Left renal pelvis (tissue), 4 donors: ENCODE data around the gene SYNGR2. TPM values are rescaled to one million over a fixed set of nuclear protein-coding genes. Genes with fewer than 3 reads are reported as not detected.
"Not testable (repeated sequence)": the region's sequence is repeated elsewhere in the genome, so short reads cannot be mapped to it uniquely, and the experiment has no call there.

ENCODE experiments used
- DNase-seq, 4 donors: peaks; one replicate each; pipeline ENCODE4 v3.0.0-alpha.2; 2013; ENCODE audit warnings: low read depth in 4 of 4, low spot score in 3 of 4
- polyA plus RNA-seq, 4 donors: library from polyadenylated mRNA; unstranded; fragments of 120-200 nt; gene quantifications; one replicate each; pipeline ENCODE4 v1.2.1, GENCODE V29; 2013; ENCODE audit not compliant: insufficient read length in 4 of 4

The SYNGR2 gene
- polyA plus RNA-seq, 4 donors: 17.7 to 77.9 (median 60.0) TPM

DNA sequence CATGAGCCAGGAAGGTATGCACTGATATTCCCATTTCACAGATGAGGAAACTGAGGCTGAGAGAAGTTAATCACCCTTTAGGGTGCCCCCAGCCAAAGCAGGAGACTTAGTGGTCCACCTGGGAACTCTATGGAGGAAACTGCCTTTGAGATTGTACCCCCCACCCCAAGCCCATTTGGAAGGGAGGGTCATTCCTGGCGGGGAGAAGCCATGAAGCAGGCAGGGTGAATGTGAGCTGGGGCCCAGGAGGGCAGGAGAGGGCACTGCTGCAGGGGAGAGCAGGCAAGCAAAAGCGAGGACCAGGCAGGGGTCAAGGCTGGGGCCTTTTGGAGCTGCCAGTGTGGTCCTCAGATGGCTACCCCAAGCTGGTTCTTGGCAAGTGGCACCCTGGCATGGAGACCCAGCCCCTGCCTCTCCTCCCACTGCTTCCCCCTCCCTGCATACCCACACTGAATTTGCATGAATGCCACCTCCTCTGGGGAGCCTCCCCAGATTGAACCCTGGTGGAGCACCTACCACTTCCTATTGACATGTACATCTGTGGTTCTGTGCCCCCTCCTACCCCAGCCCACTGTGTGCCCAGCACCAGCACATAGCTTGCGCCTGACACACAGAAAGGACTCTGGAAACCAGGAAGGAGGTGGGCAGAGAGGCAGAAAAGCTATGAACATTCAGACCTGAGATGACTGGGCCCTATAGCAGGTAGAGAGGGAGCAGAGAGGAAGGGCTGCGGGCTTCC, 38.9 kb upstream of the SYNGR2 start:
- no peak for DNase-seq

- no peak for DNase-seq
These were observed 38.3 kb upstream of the SYNGR2 start for GRCh38 chr17:78130090-78130436.

GRCh38 chr17:78130437-78131101, 37.8 kb upstream of the SYNGR2 start, which contains the start of gene TMC8:
TSS of gene TMC8 (plus strand) at chr17:78130771. CDS start at chr17:78131589, 818 bp downstream.
- DNase-seq: no peak

DNA sequence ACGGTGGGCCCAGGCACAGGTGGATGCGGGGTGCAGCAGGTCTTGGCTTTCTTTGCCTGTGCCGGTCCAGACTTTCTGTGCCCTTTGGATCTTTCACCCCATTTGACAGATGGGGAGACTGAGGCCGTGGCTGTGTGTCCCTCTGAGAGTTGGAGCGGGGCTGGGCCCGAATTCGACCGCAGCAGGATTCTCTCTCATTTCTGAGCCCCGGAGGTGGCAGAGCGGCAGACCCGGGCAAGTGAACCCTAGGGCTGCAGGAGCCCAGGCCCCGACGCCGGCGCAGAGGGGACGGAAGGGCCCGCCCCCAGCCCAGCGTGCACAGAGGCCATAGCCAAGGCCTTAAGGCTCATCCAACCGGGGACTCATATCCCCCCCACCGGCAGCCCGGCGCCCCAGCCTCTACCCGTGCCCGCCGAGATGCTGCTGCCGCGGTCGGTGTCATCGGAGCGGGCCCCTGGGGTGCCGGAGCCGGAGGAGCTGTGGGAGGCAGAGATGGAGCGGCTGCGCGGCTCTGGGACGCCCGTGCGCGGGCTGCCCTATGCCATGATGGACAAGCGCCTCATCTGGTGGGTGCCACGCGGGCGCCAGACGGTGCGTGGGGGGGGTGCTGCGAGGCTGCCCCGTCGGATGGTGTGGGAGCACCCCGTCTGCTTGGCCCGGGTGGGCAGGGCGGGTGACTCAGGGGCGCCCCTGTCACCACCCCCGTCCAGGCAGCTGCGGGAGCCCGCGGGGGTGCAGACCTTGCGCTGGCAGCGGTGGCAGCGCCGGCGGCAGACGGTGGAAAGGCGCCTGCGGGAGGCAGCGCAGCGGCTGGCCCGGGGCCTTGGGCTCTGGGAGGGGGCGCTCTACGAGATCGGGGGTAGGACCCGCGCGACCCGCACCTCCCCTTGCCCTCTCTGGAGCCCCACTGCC, 37.0 kb upstream of the SYNGR2 start:
- no peak for DNase-seq

GRCh38 chr17:78132084-78132676, 36.2 kb upstream of the SYNGR2 start:
- no peak for DNase-seq

- DNase-seq: no peak
These were observed 35.6 kb upstream of the SYNGR2 start for GRCh38 chr17:78132767-78133178.

DNA sequence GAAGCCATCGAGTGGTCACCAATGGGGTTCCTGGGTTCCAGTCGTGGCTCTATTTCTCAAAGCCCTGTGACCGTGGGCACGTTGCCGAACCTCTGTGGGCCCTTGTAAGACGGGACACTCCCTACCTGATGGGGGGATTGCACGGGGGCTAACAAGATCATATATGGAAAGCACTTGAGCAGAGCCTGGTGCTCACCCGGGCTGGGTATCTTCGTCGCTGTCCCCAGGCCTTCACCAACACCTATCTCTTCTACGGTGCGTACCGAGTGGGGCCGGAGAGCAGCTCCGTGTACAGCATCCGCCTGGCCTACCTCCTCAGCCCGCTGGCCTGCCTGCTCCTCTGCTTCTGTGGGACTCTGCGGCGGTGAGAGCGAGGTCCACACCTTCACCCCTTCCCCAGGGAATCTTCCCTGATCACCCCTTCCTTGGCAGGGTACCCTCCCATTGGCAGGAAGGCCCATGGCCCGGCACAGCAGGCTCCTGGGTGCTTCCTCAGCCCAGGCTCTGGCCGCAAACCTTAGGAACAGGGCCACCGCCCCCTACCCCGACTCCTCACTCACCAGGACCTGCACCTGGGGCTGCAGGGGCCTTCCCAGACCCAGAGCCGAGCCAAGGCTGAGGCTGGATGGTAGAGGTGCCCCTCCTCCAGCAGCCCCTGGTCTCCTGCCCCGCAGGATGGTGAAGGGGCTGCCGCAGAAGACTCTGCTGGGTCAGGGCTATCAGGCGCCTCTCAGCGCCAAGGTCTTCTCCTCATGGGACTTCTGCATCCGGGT, 35.0 kb upstream of the SYNGR2 start:
- DNase-seq: no peak

- no peak for DNase-seq
These were observed 34.1 kb upstream of the SYNGR2 start for GRCh38 chr17:78133971-78134898.

- DNase-seq: no peak
These were observed 33.4 kb upstream of the SYNGR2 start for GRCh38 chr17:78134899-78135385.

DNA sequence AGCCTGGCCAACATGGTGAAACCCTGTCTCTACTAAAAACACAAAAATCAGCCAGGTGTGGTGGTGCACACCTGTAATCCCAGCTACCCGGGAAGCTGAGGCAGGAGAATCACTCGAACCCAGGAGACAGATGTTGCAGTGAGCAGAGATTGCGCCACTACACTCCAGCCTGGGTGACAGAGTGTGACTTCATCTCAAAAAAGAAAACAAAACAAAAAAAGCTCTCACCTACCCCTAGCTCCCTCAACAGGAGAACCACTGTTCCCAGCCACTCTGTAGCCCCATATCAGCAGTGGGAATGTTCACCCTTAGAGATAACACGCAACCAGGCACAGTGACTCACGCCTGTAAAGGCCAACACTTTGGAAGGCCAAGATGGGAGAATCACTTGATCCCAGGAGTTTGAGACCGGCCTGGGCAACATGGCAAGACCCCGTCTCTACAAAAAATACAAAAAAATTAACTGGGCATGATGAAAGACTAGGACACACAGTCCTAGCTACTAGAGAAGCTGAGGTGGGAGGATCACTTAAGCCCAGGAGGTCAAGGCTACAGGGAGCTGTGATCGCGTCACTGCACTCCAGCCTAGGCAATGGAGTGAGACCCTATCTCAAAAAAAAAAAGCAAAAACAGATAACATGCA, 32.4 kb upstream of the SYNGR2 start:
- DNase-seq: no peak

DNA sequence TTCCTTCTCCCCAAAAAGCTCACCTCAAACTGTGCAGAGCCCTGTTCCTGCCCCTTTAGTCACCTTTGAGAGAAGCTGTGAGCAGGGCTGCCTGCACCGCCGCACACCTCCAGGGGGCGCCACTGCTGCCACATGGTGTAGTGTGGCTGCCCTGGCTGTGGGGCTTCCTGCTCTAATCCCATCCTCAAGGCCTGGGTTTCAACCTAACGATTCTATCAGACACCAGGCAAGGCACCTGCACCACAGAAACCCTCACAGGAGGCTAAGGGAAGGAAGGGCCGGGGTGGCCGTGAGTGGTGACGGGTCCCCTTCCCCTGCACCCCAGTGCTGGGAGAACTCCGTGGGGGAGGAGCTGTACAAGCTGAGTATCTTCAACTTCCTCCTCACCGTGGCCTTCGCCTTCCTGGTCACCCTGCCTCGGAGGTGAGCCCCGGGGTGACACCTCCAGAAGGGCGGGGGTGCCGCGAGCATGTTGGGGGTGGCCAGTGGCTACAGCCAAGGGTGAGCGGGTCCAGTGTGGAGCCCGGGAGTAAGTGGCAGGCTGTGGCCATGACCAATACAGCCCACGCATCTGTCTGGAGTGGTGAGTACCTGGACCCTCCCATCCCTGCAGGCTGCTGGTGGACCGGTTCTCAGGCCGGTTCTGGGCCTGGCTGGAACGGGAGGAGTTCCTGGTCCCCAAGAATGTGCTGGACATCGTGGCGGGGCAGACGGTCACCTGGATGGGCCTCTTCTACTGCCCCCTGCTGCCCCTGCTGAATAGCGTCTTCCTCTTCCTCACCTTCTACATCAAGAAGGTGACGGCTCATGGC, 30.8 kb upstream of the SYNGR2 start:
- DNase-seq: no peak

DNA sequence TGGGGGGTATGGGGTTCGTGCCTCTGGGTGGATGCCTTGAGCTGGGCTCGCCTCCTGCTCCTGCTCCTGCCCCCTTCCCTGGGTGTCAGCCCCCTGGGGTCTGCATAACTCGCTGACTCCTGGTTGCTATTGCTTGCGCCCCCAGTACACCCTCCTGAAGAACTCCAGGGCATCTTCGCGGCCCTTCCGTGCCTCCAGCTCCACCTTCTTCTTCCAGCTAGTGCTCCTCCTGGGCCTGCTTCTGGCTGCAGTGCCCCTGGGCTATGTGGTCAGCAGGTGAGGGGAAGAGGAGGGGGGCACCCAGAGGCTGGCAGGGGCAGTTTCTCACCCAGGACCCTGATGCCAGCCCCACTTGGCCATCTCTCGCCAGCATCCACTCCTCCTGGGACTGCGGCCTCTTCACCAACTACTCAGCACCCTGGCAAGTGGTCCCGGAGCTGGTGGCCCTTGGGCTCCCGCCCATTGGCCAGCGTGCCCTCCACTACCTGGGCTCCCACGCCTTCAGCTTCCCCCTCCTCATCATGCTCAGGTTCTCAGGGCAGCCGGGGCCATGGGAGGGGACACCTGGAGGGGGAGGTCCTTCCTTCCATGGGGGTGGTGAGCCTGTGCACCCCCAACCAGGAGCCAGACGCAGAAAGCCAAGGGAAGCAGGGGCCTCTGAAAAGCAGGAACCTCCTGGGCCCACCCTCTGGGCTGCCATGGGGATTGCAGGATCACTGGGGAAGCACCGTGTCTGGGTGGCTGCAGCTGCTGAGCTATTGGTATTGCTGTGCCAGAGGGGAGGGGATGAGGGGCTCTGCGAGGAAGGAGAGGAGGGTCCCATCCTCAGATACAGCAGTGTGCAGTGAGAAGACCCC, 29.9 kb upstream of the SYNGR2 start:
- no peak for DNase-seq

DNA sequence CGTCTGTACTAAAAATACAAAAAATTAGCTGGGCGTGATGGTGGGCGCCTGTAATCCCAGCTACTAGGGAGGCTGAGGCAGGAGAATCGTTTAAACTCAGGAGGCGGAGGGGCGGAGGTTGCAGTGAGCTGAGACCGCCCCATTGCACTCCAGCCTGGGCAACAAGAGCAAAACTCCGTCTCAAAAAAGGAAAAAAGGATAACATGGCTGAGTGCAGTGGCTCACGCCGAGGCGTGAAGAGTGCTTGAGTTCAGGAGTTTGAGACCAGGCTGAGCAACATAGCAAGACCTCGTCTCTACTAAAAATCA, 28.6 kb upstream of the SYNGR2 start:
- DNase-seq: not testable (repeated sequence)

- DNase-seq: peak in 1 of 4 donors; percentile 63
These were observed 28.0 kb upstream of the SYNGR2 start for GRCh38 chr17:78140169-78141051.

DNA sequence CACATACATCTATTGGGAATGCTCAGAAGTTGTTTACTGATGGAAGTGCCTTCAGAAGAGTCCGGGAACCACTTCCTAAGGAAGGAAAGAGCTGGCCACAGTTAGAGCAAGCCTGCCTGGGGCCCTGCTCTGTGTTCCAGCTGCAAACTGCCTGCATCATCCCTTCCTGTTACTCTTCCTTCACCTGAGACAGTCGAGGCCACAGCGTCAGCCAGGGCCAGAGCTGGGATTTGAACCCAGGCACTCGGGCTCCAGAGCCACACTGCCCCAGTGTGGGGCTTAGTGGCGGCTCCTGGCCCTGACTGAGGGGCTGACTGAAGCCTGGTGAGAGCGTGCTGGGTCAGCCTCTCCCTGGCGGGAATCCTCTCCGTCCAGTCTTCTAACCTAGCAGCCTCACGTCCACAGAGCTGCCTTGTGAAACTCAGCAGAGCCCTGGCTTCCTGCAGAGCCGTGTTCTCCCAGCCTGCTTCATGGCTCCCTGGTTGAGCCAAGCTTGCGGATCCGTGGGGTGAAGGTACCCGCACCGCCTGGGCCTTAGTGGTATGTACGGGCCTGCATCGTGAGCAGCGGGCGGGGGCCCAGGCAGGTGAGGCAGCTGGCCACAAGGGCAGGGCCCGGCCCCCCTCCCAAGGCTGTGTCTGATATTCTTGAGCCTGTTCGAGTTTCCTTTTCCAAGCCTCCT, 26.8 kb upstream of the SYNGR2 start:
- DNase-seq: no peak
